GM12878 (cell line): ENCODE data around the gene CYP24A1. TPM values are rescaled to one million over a fixed set of nuclear protein-coding genes. Genes with fewer than 3 reads are reported as not detected.

Source experiments
- ATAC-seq: fragments of 200-7000 bp; cut with Tn5 transposase; 3 replicates; pipeline ENCODE4 v1.9.1; 2020; ENCODE audit warnings: mild to moderate bottlenecking, moderate library complexity
- BruUV-seq: library from RNA; stranded (reverse); fragments of 400-500 nt; replicated peaks from 2 replicates; lab custom pipeline; 2021; lab: Mats Ljungman, UMichigan
- CTCF ChIA-PET: fragments of 300-600 bp; sonication (Branson Sonifier 250); formaldehyde crosslinking; extraction: SDS; loops from one replicate; lab custom pipeline; 2021; ENCODE audit warnings: inconsistent platforms; lab: Yijun Ruan, JAX
- POLR2A ChIA-PET: fragments of 350-600 bp; formaldehyde crosslinking; extraction: SDS; loops from one replicate; lab custom pipeline; 2021; ENCODE audit warnings: inconsistent platforms; lab: Charles Lee
- RAD21 ChIA-PET: fragments of 300-600 bp; sonication (Branson Sonifier 250); formaldehyde crosslinking; loops from one replicate; lab custom pipeline; 2023; ENCODE audit warnings: antibody characterized with exemption; ENCODE audit not compliant: unreplicated experiment; lab: Charles Lee
- SMC1A ChIA-PET: fragments of 300-600 bp; sonication (Branson Sonifier 250); formaldehyde crosslinking; loops from one replicate; lab custom pipeline; 2023; ENCODE audit not compliant: unreplicated experiment, uncharacterized antibody; lab: Charles Lee
- DNase-seq: peaks from one replicate; pipeline ENCODE4 v3.0.0-alpha.2; 2011; ENCODE audit warnings: low read depth, low spot score
- FAIRE-seq: peaks from 3 replicates; lab custom pipeline; 2011; peaks lifted over from hg19 to GRCh38; lab: Jason Lieb, UNC
- H2AFZ ChIP-seq: 2 replicates; pipeline ENCODE4 v1.6.0; 2011; ENCODE audit warnings: low read depth, low read length, control low read depth; ENCODE audit not compliant: control insufficient read depth
- H3K27ac ChIP-seq: 2 replicates; pipeline ENCODE4 v1.5.1; 2011; ENCODE audit warnings: control low read depth; ENCODE audit not compliant: control insufficient read depth, insufficient read depth
- H3K27me3 ChIP-seq, 2 experiments: replicated peaks in 1 of 2; 2 replicates each; pipeline versions ENCODE4 v1.6.0 to v1.6.1; 2011; ENCODE audit warnings: low read length in 1 of 2; ENCODE audit not compliant: control insufficient read depth in 2 of 2, insufficient read depth in 2 of 2
- H3K36me3 ChIP-seq, 2 experiments: 2 replicates each; pipeline ENCODE4 v1.5.1; 2011; ENCODE audit warnings: low read length in 1 of 2; ENCODE audit not compliant: control insufficient read depth in 2 of 2, insufficient read depth in 2 of 2
- H3K4me1 ChIP-seq: 2 replicates; pipeline ENCODE4 v1.6.1; 2011; ENCODE audit warnings: mild to moderate bottlenecking, low read length, moderate library complexity, mixed read lengths; ENCODE audit not compliant: control insufficient read depth, insufficient read depth
- H3K4me2 ChIP-seq: 2 replicates; pipeline ENCODE4 v1.6.0; 2011; ENCODE audit warnings: control low read depth; ENCODE audit not compliant: control insufficient read depth, insufficient read depth
- H3K4me3 ChIP-seq: fragments of 200-600 bp; sonication (generic); 2 replicates; pipeline ENCODE4 v1.5.1; 2016
- H3K79me2 ChIP-seq: 2 replicates; pipeline ENCODE4 v1.6.0; 2011; ENCODE audit warnings: low read length; ENCODE audit not compliant: control insufficient read depth, insufficient read depth
- H3K9ac ChIP-seq: 2 replicates; pipeline ENCODE4 v1.8.0; 2011; ENCODE audit warnings: low read length, control low read depth, mixed read lengths; ENCODE audit not compliant: control insufficient read depth, insufficient read depth
- H3K9me3 ChIP-seq: replicated peaks from 3 replicates; pipeline ENCODE4 v1.5.1; 2011; ENCODE audit warnings: mild to moderate bottlenecking, low read length; ENCODE audit not compliant: control insufficient read depth, insufficient read depth
- H4K20me1 ChIP-seq: 2 replicates; pipeline ENCODE4 v1.6.0; 2011; ENCODE audit not compliant: control insufficient read depth, insufficient read depth
- ATF2 ChIP-seq: IDR thresholded peaks from 2 replicates; pipeline ENCODE4 v1.6.1; 2012; ENCODE audit warnings: low read length, inconsistent platforms
- BACH1 ChIP-seq: fragments of 450-650 bp; IDR thresholded peaks from 2 replicates; pipeline ENCODE4 v1.6.1; 2017; ENCODE audit warnings: mild to moderate bottlenecking, borderline replicate concordance
- CBFB ChIP-seq: IDR thresholded peaks from 2 replicates; pipeline ENCODE4 v1.6.1; 2016; ENCODE audit warnings: antibody characterized with exemption, low read depth
- CHD2 ChIP-seq: IDR thresholded peaks from 2 replicates; pipeline ENCODE4 v1.6.1; 2011; ENCODE audit warnings: low read depth, low read length, improper control_type of control experiment, borderline replicate concordance
- EGR1 ChIP-seq, 2 experiments: IDR thresholded peaks; 1 replicate in 1 of 2; 2 replicates in 1 of 2; pipeline ENCODE4 v1.6.1; 2011 to 2012; ENCODE audit warnings: low read depth in 2 of 2, low read length in 2 of 2, borderline replicate concordance in 1 of 2, mild to moderate bottlenecking in 1 of 2, moderate library complexity in 1 of 2
- NKRF ChIP-seq: fragments of 450-650 bp; conservative IDR thresholded peaks from 2 replicates; pipeline ENCODE4 v1.6.1; 2017; ENCODE audit warnings: mild to moderate bottlenecking, moderate library complexity
- NR2F1 ChIP-seq: fragments of 450-650 bp; conservative IDR thresholded peaks from 2 replicates; pipeline ENCODE4 v1.6.1; 2017; ENCODE audit warnings: mild to moderate bottlenecking
- RBBP5 ChIP-seq: fragments of 200-600 bp; sonication (generic); conservative IDR thresholded peaks from 2 replicates; pipeline ENCODE4 v1.6.1; 2016
- SMAD5 ChIP-seq: IDR thresholded peaks from 2 replicates; pipeline ENCODE4 v1.6.1; 2016; ENCODE audit warnings: antibody characterized with exemption, low read depth
- SREBF2 ChIP-seq: IDR thresholded peaks from 2 replicates; pipeline ENCODE4 v1.6.1; 2012; ENCODE audit warnings: mild to moderate bottlenecking, low read length
- TAF1 ChIP-seq: IDR thresholded peaks from 2 replicates; pipeline ENCODE4 v1.6.1; 2011; ENCODE audit warnings: mild to moderate bottlenecking, low read depth, low read length, borderline replicate concordance
- TCF12 ChIP-seq: IDR thresholded peaks from 2 replicates; pipeline ENCODE4 v1.6.1; 2011; ENCODE audit warnings: low read depth, mild to moderate bottlenecking, low read length
- TCF7 ChIP-seq: IDR thresholded peaks from 2 replicates; pipeline ENCODE4 v1.6.1; 2014; ENCODE audit warnings: antibody characterized with exemption, borderline replicate concordance
- WGBS: methylation state at CpG from one replicate; pipeline ENCODE4 v1.1.6; 2016; ENCODE audit warnings: low lambda C conversion rate; ENCODE audit not compliant: insufficient replicate concordance, insufficient coverage; ENCODE audit errors: missing lambda C conversion rate; 5-methylcytosine and 5-hydroxymethylcytosine counted together
- in situ Hi-C: fragments of 300-500 bp; cut with MboI; formaldehyde crosslinking; loops from 9 replicates; pipeline ENCODE4 v1.14.3; 2018; ENCODE audit warnings: mixed read lengths
- intact Hi-C: fragments of 100-400 bp; cut with micrococcal nuclease; formaldehyde crosslinking; loops from one replicate; pipeline ENCODE4 v1.14.2; 2022; ENCODE audit not compliant: unreplicated experiment
- polyA plus RNA-seq, 11 experiments: library from polyadenylated mRNA; depleted of rRNA in 4 of 11; unstranded in 6 of 11; stranded (reverse) in 5 of 11; fragments of >200 nt; fragmentation: Nextera tagmentation in 4 of 11; fragmentation: Illumina TruSeq in 1 of 11; extraction: Ambion mirVana in 4 of 11; extraction: Trizol in 1 of 11; gene quantifications; 1 replicate in 1 of 11; 2 replicates in 10 of 11; pipeline versions ENCODE4 v1.2.1 to v1.2.3, GENCODE V29; 2011 to 2016; ENCODE audit warnings: inconsistent platforms in 2 of 11, missing spikeins in 2 of 11, low read depth in 1 of 11
- total RNA-seq, 4 experiments: library from RNA; depleted of rRNA in 3 of 4; stranded (reverse); fragments of >200 nt in 3 of 4; fragmentation: Illumina TruSeq in 1 of 4; extraction: Trizol in 1 of 4; gene quantifications; 2 replicates each; pipeline versions ENCODE4 v1.2.1 to v1.2.3, GENCODE V29; 2013 to 2021

CYP24A1 gene
- total and polyA plus RNA-seq, 10 of the 15 experiments (the other 5 are each of a cell fraction or from before 2014, with no cell fraction given) = 0.69 TPM; not detected in 9

GRCh38 chr20:54212871-54213270, 39.1 kb upstream of the CYP24A1 start:
- in situ Hi-C loops = no loop called here
- WGBS = 97% methylated on average over 3 of the region's 3 CpGs
- no peaks in the 10 kb centered on the region for H4K20me1 ChIP-seq
- H3K27ac ChIP-seq = no peak overlapping the region
- ChIA-PET CTCF (interaction anchor here (1.3 to 4.3 kb wide), 5 partner anchors 8 to 434 kb away, joined by 4 to 30 read pairs (median 11); no protein-coding TSS in a partner anchor), POLR2A (no interaction called here), RAD21 (interaction anchor here (1.1 kb wide), 1 partner anchor 15 kb away, joined by 3 read pairs; no protein-coding TSS in a partner anchor), SMC1A (interaction anchor here (0.6 to 2.1 kb wide), 5 partner anchors 16 to 1907 kb away, joined by 3 to 7 read pairs (median 6); no protein-coding TSS in a partner anchor)
- peaks cover 0 to 6% of the 10 kb centered on the region in 2 experiments; a peak in 2 of 4 replicates for H3K36me3 ChIP-seq
- DNase-seq (no peak), ATAC-seq (no peak), FAIRE-seq (no peak)
- H3K4me2 ChIP-seq = no peak overlapping the region
- H3K4me3 ChIP-seq = no peak overlapping the region
- H2AFZ ChIP-seq = no peak overlapping the region
- H3K27me3 ChIP-seq = no peaks in the 10 kb centered on the region
- BruUV-seq = no TSS peak
- TF ChIP-seq CBFB (no peak), TCF7 (no peak), TAF1 (no peak), BACH1 (no peak), CHD2 (no peak), NR2F1 (no peak), TCF12 (no peak), NKRF (no peak), SMAD5 (no peak), SREBF2 (no peak), ATF2 (no peak), RBBP5 (no peak), EGR1 (IDR thresholded peaks at IDR 0.05; ENCODE audit: borderline replicate concordance in 1 of 2, low read depth in 2 of 2, low read length in 2 of 2) (no peak)
- H3K79me2 ChIP-seq = peaks cover 18% of the 10 kb centered on the region
- intact Hi-C loops = no loop called here
- no peaks in the 10 kb centered on the region for H3K9me3 ChIP-seq
- H3K9ac ChIP-seq = no peak overlapping the region
- H3K4me1 ChIP-seq = peaks cover 4% of the 10 kb centered on the region; the same call in 1 of the 2 replicates
